ENCODE data around the gene TFB1M. TPM values are rescaled to one million over a fixed set of nuclear protein-coding genes. Genes with fewer than 3 reads are reported as not detected.
"Not testable (repeated sequence)": the region's sequence is repeated elsewhere in the genome, so short reads cannot be mapped to it uniquely, and the experiment has no call there.

TFB1M gene
- total RNA-seq, 4 donors from 2014 or later: 10.1 to 21.9 (median 14.8) TPM

DNA sequence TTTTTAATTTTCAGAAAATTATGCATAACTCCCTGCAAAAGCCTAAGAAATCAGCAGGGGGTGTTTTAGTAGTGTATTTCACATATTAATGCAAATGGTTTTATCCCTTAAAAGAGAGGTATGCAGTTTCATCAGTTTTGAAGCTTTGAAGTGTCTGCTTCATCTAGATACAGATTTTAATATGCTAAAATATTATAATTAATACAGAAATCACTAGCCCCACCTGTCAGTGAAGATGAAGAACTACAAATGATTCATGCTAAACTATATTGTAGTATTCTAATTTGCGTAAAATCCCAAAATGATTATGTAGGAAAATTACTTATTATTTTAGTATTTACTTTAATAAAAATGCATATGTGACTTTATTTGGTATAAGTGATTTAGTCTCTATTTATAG lies 2.9 kb upstream of the TFB1M start:
- DNase-seq (ENCODE audit: low spot score in 2 of 2): no peak
- TF ChIP-seq CTCF (IDR thresholded peaks at IDR 0.05): no peak
- TF ChIP-seq POLR2A (IDR thresholded peaks at IDR 0.05): no peak
- H3K4me3 ChIP-seq (ENCODE audit: low read depth, poor library complexity, severe bottlenecking): no peak overlapping the region
- intact Hi-C loops (cut with DNase I; ENCODE audit: low total_unique reads): no loop called here
- 75 to 89% methylated on average over 1 of the region's 1 CpG for WGBS, 2 donors

DNA sequence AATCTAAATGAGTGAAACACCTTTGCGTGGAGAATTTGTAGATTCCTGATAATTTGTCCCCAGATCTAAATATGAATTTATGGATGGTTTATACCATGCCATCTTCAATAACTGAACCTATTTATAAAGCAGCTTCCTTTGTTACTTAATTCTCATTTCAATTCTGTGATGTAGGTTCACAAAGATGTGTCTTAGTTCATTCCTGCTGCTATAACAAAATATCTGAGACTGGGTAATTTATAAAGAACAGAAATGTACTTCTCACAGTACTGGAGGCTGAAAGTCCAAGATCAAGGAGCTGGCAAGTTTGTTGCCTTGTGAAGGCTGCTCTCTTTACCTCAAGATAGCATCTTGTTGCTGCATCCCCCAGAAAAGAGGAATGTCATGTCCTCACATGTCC lies 2.1 kb upstream of the TFB1M start:
- intact Hi-C loops (cut with DNase I; ENCODE audit: low total_unique reads): no loop called here
- WGBS, 2 donors: 92% methylated on average over 1 of the region's 1 CpG
- no peak for DNase-seq (ENCODE audit: low spot score in 2 of 2)
- no peak overlapping the region for H3K4me3 ChIP-seq (ENCODE audit: low read depth, poor library complexity, severe bottlenecking)
- TF ChIP-seq POLR2A (IDR thresholded peaks at IDR 0.05) (no peak), CTCF (IDR thresholded peaks at IDR 0.05) (no peak)

DNA sequence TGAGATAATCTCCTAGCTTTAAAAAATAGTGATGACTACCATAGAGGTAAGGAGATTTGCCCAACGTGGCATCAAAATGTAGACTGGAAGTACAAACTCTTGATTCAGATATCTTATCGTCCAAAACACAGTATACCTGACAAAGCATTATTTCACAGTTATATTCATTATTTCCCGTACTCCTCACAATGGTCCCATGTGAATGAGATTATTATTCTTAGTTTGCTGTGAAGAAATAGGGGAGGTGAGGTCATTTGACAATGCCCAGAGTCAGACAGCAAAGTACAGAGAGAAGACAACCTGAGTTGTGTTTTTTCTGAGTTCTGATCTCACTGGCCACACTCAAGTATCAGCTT lies 1.2 kb upstream of the TFB1M start:
- no peak overlapping the region for H3K4me3 ChIP-seq (ENCODE audit: low read depth, poor library complexity, severe bottlenecking)
- intact Hi-C loops (cut with DNase I; ENCODE audit: low total_unique reads): no loop called here
- 22 to 32% methylated on average over 3 of the region's 3 CpGs for WGBS, 2 donors
- DNase-seq (ENCODE audit: low spot score in 2 of 2): no peak
- no peak for TF ChIP-seq POLR2A (IDR thresholded peaks at IDR 0.05)
- no peak for TF ChIP-seq CTCF (IDR thresholded peaks at IDR 0.05)

DNA sequence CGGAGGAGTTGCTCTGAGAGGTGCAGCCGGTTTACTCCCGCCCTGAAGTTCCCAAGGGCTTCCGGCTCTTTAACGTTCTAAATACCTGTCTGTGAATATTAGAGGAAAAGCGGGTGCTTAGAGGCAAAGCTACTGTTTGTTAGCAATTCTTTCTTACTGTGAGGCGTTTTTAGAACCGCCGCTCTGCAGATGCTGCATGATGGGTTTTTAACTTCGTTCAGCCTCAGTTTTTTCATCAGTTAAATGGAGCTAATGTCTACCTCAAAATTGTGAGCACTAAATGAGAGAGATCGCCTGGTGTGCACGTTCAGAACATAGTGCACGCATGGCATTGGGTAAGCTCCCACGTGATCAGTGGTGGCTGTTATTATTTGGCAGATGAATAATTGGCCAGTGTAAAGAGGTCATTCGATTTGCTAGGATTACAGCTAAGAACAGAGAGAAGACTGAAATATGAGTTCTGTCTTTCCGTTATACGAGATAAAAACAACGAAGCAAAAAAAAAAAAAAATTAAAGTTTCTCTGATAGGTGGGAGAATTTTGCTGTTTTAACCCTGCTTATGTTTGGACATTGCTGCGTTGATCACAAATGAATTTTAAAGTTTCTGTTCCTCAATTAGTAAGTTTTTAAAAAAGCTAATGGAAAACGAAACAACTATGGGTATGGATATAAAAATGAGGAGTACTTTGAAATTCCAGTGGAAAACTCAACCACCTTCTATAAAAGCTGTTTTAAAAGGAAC lies 660 bp upstream of the TFB1M start:
- TF ChIP-seq CTCF (IDR thresholded peaks at IDR 0.05): no peak
- no peak for TF ChIP-seq POLR2A (IDR thresholded peaks at IDR 0.05)
- intact Hi-C loops (cut with DNase I; ENCODE audit: low total_unique reads): no loop called here
- 2 to 3% methylated on average over 20 of the region's 20 CpGs for WGBS, 2 donors
- peak; percentile 66 to 90 for DNase-seq (ENCODE audit: low spot score in 2 of 2)
- H3K4me3 ChIP-seq (ENCODE audit: low read depth, poor library complexity, severe bottlenecking): peak overlapping the region; percentile 91

GRCh38 chr6:155313602-155314091 lies 637 bp downstream of the TFB1M start:
- TF ChIP-seq CTCF (IDR thresholded peaks at IDR 0.05) (no peak), POLR2A (IDR thresholded peaks at IDR 0.05) (no peak)
- no peak for DNase-seq (ENCODE audit: low spot score in 2 of 2)
- peak overlapping the region; percentile 91 for H3K4me3 ChIP-seq (ENCODE audit: low read depth, poor library complexity, severe bottlenecking)
- intact Hi-C loops (cut with DNase I; ENCODE audit: low total_unique reads): no loop called here
- 1% methylated on average over 15 of the region's 15 CpGs for WGBS, 2 donors

DNA sequence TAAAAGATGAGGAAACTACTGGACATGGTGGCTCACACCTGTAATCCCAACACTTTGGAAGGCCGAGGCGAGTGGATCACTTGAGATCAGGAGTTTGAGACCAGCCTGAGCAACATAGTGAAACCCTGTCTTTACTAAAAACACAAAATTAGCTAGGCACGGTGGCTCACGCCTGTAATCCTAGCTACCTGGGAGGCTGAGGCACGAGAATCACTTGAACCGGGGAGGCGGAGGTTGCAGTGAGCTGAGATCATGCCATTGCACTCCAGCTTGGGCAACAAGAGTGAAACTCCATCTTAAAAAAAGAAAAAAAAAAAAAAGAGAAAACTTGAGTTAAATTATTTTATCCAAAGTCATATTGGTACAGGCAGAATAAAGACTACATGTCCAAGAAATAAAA lies 1.3 kb downstream of the TFB1M start:
- DNase-seq (ENCODE audit: low spot score in 2 of 2); intact Hi-C loops (cut with DNase I; ENCODE audit: low total_unique reads); H3K4me3 ChIP-seq (ENCODE audit: low read depth, poor library complexity, severe bottlenecking): not testable (repeated sequence)
- 92 to 93% methylated on average over 7 of the region's 7 CpGs for WGBS, 2 donors
